GM12864 (cell line): Measurements from ENCODE around the gene CCNF.

Experiments used
- DNase-seq: peaks from one replicate; pipeline ENCODE4 v3.0.0-alpha.2; 2011; ENCODE audit warnings: low read depth
- H3K4me3 ChIP-seq: 2 replicates; pipeline ENCODE4 v1.5.1; 2011; ENCODE audit warnings: mild to moderate bottlenecking, low read depth, low read length, control low read depth
- CTCF ChIP-seq: IDR thresholded peaks from 2 replicates; pipeline ENCODE4 v1.5.1; 2011; ENCODE audit warnings: low read depth, mild to moderate bottlenecking, moderate library complexity, low read length, control low read depth, inconsistent platforms; ENCODE audit errors: missing control alignments

CCNF gene

GRCh38 chr16:2489581-2489980, 60.3 kb downstream of the CCNF start:
- TF ChIP-seq CTCF: no peak
- DNase-seq: no peak
- H3K4me3 ChIP-seq: no peak overlapping the region

GRCh38 chr16:2490190-2491105, 61.2 kb downstream of the CCNF start:
- no peak for DNase-seq
- TF ChIP-seq CTCF: no peak
- H3K4me3 ChIP-seq: no peak overlapping the region

- H3K4me3 ChIP-seq: no peak overlapping the region
- no peak for DNase-seq
- no peak for TF ChIP-seq CTCF
Observed at GRCh38 chr16:2492292-2492691, 63.0 kb downstream of the CCNF start.

- no peak overlapping the region for H3K4me3 ChIP-seq
- TF ChIP-seq CTCF: no peak
- no peak for DNase-seq
Observed at GRCh38 chr16:2493605-2494004, 64.4 kb downstream of the CCNF start.

- no peak for TF ChIP-seq CTCF
- no peak for DNase-seq
- H3K4me3 ChIP-seq: no peak overlapping the region
Observed at GRCh38 chr16:2494616-2495015, 65.4 kb downstream of the CCNF start.

GRCh38 chr16:2495041-2495440, 65.8 kb downstream of the CCNF start:
- H3K4me3 ChIP-seq: no peak overlapping the region
- TF ChIP-seq CTCF: no peak
- no peak for DNase-seq
